HS-5 (cell line): ENCODE measurements around the gene BSPH1.
"Not testable (repeated sequence)": the region's sequence is repeated elsewhere in the genome, so short reads cannot be mapped to it uniquely, and the experiment has no call there.

Source experiments
- DNase-seq: peaks from one replicate; pipeline ENCODE4 v3.0.0-alpha.2; 2012; ENCODE audit warnings: low read depth

BSPH1 gene

DNA sequence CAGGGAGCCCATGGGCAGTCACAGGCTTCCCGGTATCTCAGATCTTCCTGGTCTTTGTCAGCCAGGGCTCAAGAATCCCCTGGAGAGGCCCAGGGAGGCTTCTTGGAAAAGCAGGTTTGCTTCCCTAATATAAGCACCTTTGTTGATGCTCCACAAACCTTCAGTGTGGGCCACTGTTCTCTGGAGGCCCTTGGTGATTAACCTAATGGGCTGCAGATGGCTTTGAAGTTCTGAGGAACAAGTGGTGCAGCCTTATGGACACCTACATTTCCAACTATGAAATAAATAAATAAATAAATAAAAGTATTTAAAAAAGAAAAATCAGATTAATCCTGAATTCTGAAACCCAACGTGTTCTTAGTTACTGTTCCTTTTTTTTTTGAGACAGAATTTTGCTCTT lies at the start of gene BSPH1:
Gene BSPH1 (minus strand): TSS at position 101 of the 400 bp plus-strand sequence. CDS start 89 bp downstream, at position 12.
- DNase-seq, result no peak

- DNase-seq, result no peak
Observed at GRCh38 chr19:48036765-48037164, 44.8 kb upstream of the BSPH1 start.

- DNase-seq, result no peak
Observed at GRCh38 chr19:48033604-48034003, 41.6 kb upstream of the BSPH1 start.

GRCh38 chr19:48030073-48030472 lies 38.1 kb upstream of the BSPH1 start:
- DNase-seq, result no peak

DNA sequence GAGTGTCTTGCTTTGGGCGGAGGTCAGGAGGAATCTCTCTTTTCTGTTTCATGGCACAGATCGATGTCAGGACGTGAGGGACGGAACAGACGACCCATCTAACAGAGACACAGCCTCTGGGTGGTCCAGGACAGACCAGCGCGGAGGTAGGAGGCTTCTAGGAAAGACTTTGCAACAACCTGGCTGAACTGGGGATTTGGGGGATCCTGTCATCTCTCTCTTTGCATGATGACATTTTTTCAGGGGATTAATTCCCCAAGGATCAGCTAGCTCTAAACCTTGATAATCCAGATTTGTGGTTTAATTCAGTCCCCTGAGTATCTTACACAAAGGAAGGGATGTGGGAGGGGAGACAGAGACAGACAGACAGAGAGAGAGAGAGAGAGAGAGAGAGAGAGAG lies 37.5 kb upstream of the BSPH1 start:
- DNase-seq, result no peak

- DNase-seq, result no peak
Observed at GRCh38 chr19:48025480-48025879, 33.5 kb upstream of the BSPH1 start.

DNA sequence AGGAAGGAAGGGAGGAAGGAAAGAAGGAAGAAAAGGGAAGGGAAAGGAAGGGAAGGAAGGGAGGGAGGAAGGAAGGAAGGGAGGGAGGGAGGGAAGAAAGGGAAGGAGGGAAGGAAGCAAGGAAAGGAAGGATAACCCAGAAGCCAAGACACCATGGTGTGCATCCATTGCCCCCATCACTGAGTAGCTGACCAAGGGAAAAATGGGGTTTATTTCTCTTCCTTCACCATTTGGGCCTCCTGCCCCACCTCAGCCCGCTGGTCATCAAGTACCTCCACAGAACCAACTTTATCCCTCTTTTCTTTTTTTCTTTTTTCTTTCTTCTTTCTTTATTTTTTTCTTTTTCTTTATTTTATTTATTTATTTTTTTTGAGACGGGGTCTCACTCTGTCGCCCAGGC lies 31.5 kb upstream of the BSPH1 start:
- no peak for DNase-seq

- DNase-seq, result no peak
Observed at GRCh38 chr19:48023011-48023410, 31.0 kb upstream of the BSPH1 start.

DNA sequence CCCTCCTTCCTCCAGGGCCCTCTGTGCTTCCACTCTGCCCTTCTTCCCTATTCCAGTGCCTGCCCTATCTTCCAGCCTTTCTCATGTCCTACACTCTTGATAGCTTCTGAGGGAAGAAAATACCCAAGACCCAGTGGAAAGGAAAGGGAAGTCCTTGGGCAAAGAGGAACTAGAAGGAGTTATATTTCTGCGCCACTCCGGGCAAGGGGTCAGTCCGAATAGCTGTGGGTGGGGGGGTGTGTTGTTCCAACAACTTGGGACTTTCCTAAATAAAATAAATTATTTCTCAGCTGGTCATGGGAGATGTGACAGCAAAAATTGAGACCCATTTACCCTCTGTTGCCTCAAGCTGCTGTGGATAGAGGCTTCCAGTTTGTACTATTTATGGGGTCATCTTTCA lies 28.7 kb upstream of the BSPH1 start:
- DNase-seq, result no peak

- no peak for DNase-seq
Observed at GRCh38 chr19:48010932-48011758, 19.2 kb upstream of the BSPH1 start.

DNA sequence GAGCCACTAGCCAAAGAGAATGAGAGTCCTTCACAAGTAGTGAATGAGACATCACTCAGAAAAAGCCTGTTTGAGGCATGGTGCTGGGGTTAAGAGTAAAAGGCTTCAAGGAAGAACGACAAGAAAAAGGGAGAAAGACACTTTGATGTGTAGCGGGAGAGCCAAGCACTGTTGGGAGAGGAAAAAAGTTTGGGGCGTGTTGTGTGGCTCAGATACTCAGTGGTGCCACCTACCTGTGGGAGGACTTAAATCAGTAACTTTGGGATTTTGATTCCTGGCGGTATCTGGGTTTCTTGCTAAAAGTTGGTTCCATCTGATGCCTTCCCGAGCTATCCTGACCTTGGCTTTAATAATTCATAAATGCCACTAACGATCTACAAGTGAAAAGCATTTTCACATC lies 14.8 kb upstream of the BSPH1 start:
- no peak for DNase-seq

DNA sequence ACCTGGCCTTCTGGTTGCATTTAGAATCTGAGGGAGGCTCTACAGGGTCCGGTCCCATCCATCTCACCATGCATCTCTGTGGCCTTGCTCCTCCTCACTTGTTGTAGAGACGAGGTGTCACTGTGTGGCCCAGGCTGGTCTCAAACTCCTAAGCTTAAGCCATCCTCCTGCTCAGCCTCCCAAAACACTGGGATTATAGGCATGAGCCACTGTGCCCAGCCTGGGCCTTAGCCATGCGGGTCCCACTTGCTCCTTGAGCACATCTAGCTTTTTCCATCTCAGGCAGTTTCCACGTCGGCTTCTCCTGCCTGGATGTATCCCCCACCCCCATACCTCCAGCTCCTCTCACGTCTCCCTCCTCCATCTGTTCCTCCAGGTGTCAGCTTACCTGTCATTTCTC lies 12.3 kb upstream of the BSPH1 start:
- no peak for DNase-seq

DNA sequence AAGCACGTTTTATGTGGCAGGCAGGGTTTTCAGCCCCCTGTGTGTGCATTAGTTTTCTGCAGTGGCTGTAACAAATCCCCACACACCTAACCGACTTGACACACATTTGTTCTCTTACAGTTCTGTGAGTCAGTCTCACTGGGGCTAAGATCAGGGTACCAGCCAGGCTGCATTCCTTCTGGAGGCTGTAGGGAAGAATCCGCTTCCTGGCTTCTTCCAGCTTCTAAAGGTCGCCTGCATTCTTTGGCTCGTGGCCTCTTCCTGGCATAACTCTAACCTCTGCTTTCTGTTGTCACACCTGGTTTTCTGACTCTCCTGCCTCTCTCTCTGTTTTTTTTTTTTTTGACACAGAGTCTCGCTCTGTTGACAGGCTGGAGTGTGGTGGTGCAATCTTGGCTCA lies 8.9 kb upstream of the BSPH1 start:
- DNase-seq, result no peak

DNA sequence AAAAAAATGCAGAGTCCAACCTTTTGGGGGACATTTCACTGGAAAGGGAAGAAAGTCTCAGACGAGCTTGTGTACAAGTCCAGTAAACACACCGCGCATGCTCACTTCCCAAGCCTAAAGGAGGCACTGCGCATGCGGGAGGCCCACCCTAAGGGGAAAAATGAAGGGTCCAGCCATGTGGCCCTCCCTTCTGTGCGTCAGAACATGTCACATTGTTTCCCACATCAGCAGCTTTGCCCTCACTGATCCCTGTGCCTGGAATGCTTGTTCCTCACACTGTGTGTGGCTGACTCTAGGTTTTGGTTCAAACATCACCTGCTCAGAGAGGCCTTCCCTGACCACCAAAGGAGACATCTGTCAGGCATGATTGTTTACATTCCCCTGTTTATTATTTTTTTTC lies 6.8 kb upstream of the BSPH1 start:
- no peak for DNase-seq

- no peak for DNase-seq
Observed at GRCh38 chr19:47996230-47996727, 4.3 kb upstream of the BSPH1 start.

GRCh38 chr19:47994209-47994802 lies 2.3 kb upstream of the BSPH1 start, which contains the start of gene ELSPBP1:
TSS of gene ELSPBP1 (plus strand) at chr19:47994632. CDS start at chr19:48008668, 14,036 bp downstream.
- DNase-seq, result no peak

GRCh38 chr19:47991191-47991808 lies 670 bp downstream of the BSPH1 start:
- DNase-seq, result no peak

- DNase-seq, result no peak
Observed at GRCh38 chr19:47973529-47973928, 18.4 kb downstream of the BSPH1 start.

DNA sequence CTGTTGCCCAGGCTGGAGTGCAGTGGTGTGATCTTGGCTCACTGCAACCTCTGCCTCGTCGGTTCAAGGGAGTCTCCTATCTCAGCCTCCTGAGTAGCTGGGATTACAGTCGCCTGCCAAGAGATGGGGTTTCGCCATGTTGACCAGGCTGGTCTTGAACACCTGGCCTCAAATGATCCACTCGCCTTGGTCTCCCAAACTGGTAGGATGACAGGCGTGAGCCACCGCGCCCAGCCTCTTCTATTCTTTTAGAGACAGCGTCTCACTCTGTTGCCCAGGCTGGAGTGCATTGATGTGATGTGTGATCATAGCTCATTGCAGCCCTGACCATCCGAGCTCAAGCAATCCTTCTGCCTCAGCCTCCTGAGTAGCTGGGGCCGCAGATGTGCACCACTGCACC lies 36.0 kb downstream of the BSPH1 start:
- not testable (repeated sequence) for DNase-seq

DNA sequence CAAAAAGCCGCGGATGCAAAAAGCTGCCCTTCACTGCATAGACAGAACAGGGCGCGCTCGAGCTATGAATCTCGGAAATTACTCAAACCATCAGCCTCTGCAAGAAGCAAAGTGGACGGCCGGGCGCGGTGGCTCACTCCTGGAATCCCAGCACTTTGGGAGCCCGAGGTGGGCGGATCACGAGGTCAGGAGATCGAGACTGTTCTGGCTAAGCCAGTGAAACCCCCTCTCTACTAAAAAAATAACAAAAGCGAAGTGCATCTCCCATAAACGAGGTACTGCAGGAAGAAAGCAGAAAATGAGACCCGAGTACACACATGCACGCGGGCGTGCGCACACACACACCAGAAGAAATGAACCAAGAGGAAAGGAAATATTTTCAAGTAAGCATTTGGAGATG lies 39.8 kb downstream of the BSPH1 start:
- not testable (repeated sequence) for DNase-seq

DNA sequence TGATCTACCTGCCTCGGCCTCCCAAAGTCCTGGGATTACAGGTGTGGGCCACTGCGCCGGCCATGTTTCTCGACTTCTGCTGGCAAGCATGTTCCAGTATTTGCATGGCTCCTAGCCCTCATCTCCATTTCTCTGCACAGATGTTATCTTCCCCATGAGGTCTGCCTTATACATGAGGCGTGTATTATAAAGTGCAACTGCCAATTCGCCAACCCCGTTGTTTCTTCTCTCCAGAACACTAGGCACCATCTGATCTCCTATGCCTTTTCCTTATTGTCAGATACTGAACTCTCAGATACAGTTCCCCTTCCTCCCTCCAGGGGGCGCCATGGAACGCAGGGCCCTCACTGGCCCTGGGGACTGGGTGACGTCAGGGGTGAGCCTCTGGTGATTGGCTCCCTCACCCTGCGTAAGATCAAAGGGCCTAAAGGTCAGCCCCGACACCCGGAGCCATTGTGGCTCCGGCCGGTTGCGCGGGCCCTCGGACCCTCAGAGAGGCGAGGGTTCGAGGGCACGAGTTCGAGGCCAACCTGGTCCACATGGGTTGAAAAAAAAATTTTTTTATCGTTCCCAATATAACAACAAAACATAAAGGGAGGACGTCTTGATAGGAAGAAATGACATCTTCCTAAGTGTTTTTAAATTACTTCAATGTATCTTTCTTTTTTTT lies 42.0 kb downstream of the BSPH1 start:
- not testable (repeated sequence) for DNase-seq

- not testable (repeated sequence) for DNase-seq
Observed at GRCh38 chr19:47928581-47928980, 63.4 kb downstream of the BSPH1 start.
